ENCODE results near the gene PPIE.
"Not testable (repeated sequence)": the region's sequence is repeated elsewhere in the genome, so short reads cannot be mapped to it uniquely, and the experiment has no call there.

Gene PPIE

GRCh38 chr1:39760074-39761008, 21.7 kb downstream of the PPIE start:
- DNase-seq, result no peak

GRCh38 chr1:39761016-39761415, 22.3 kb downstream of the PPIE start:
- no peak for DNase-seq

- DNase-seq, result no peak
Observed at GRCh38 chr1:39761557-39762260, 23.0 kb downstream of the PPIE start.

- no peak for DNase-seq
Observed at GRCh38 chr1:39762550-39763540, 24.2 kb downstream of the PPIE start.

- not testable (repeated sequence) for DNase-seq
Observed at GRCh38 chr1:39763619-39764374, 25.1 kb downstream of the PPIE start.

GRCh38 chr1:39764512-39764911, 25.8 kb downstream of the PPIE start:
- DNase-seq, result not testable (repeated sequence)

GRCh38 chr1:39766466-39766865, 27.8 kb downstream of the PPIE start:
- DNase-seq, result not testable (repeated sequence)

GRCh38 chr1:39769502-39769901, 30.8 kb downstream of the PPIE start:
- DNase-seq, result not testable (repeated sequence)

GRCh38 chr1:39770100-39771021, 31.7 kb downstream of the PPIE start:
- not testable (repeated sequence) for DNase-seq

GRCh38 chr1:39771022-39771532, 32.4 kb downstream of the PPIE start, which contains the start of gene OXCT2:
Gene OXCT2, minus strand, starts transcription at chr1:39771348. Its CDS starts 93 bp downstream, at chr1:39771255.
- DNase-seq, result not testable (repeated sequence)

- DNase-seq, result not testable (repeated sequence)
Observed at GRCh38 chr1:39773369-39773979, 34.8 kb downstream of the PPIE start.

GRCh38 chr1:39775141-39775540, 36.5 kb downstream of the PPIE start:
- DNase-seq, result not testable (repeated sequence)

- DNase-seq, result not testable (repeated sequence)
Observed at GRCh38 chr1:39775676-39776399, 37.2 kb downstream of the PPIE start.

GRCh38 chr1:39776400-39776713, 37.7 kb downstream of the PPIE start:
- no peak for DNase-seq

GRCh38 chr1:39776886-39777285, 38.2 kb downstream of the PPIE start:
- DNase-seq, result no peak

- no peak for DNase-seq
Observed at GRCh38 chr1:39777306-39777705, 38.6 kb downstream of the PPIE start.

GRCh38 chr1:39777896-39778295, 39.2 kb downstream of the PPIE start:
- not testable (repeated sequence) for DNase-seq

GRCh38 chr1:39778463-39779099, 39.9 kb downstream of the PPIE start:
- not testable (repeated sequence) for DNase-seq

- no peak for DNase-seq
Observed at GRCh38 chr1:39779137-39779536, 40.5 kb downstream of the PPIE start.

Data from effector CD8-positive, alpha-beta T cell (primary cell).